Lower leg skin (tissue), 3 donors: ENCODE data around the gene CTTNBP2.

Source experiments
- POLR2A ChIP-seq, 2 donors: fragments of 450-650 bp; IDR thresholded peaks; one replicate each; pipeline ENCODE4 v1.6.1; 2016 to 2017; ENCODE audit warnings: antibody characterized with exemption in 2 of 2, mild to moderate bottlenecking in 1 of 2, moderate library complexity in 1 of 2
- TF ChIP-seq, protein P1 (sequence below), 3 donors: fragments of 450-650 bp; IDR thresholded peaks; one replicate each; pipeline ENCODE4 v1.5.1; 2016; ENCODE audit warnings: antibody characterized with exemption in 3 of 3, mild to moderate bottlenecking in 3 of 3, moderate library complexity in 2 of 3

DNA sequence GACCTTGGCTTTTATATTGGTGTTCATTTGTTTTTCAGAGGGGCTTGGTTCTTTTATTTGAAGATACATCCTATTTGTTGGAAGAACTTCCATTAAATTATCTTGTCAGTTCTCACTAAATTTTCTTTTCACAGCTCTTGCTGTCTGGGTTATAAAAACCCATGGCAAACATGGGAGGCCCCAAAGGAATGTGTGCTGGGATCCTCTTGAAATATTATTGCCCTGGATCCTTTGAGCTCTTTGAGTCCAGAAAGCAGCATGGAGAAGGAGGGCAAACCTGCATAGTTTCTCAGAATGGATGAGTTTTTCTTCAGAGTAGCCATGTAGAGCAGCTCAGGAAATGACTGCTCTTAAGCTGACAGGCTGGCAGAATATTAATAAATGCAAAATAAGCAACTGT lies 187.4 kb downstream of the CTTNBP2 start:
- TF ChIP-seq, protein P1, sequence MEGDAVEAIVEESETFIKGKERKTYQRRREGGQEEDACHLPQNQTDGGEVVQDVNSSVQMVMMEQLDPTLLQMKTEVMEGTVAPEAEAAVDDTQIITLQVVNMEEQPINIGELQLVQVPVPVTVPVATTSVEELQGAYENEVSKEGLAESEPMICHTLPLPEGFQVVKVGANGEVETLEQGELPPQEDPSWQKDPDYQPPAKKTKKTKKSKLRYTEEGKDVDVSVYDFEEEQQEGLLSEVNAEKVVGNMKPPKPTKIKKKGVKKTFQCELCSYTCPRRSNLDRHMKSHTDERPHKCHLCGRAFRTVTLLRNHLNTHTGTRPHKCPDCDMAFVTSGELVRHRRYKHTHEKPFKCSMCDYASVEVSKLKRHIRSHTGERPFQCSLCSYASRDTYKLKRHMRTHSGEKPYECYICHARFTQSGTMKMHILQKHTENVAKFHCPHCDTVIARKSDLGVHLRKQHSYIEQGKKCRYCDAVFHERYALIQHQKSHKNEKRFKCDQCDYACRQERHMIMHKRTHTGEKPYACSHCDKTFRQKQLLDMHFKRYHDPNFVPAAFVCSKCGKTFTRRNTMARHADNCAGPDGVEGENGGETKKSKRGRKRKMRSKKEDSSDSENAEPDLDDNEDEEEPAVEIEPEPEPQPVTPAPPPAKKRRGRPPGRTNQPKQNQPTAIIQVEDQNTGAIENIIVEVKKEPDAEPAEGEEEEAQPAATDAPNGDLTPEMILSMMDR (IDR thresholded peaks at IDR 0.05): no peak
- TF ChIP-seq POLR2A (IDR thresholded peaks at IDR 0.05): no peak
